Dermis blood vessel endothelial cell (primary cell): ENCODE measurements around the gene MEN1. TPM values are rescaled to one million over a fixed set of nuclear protein-coding genes. Genes with fewer than 3 reads are reported as not detected.
"Not testable (repeated sequence)": the region's sequence is repeated elsewhere in the genome, so short reads cannot be mapped to it uniquely, and the experiment has no call there.

Experiments
- DNase-seq: peaks from one replicate; pipeline ENCODE4 v3.0.0; 2010
- total RNA-seq: library from RNA; depleted of rRNA; stranded (reverse); fragments of >200 nt; gene quantifications from 2 replicates; pipeline ENCODE4 v1.2.3, GENCODE V29; 2014

MEN1 gene
- total RNA-seq, 1 donor from 2014 or later: 20.1 TPM

- DNase-seq: no peak
Observed at GRCh38 chr11:64832467-64833197, 22.3 kb upstream of the MEN1 start.

DNA sequence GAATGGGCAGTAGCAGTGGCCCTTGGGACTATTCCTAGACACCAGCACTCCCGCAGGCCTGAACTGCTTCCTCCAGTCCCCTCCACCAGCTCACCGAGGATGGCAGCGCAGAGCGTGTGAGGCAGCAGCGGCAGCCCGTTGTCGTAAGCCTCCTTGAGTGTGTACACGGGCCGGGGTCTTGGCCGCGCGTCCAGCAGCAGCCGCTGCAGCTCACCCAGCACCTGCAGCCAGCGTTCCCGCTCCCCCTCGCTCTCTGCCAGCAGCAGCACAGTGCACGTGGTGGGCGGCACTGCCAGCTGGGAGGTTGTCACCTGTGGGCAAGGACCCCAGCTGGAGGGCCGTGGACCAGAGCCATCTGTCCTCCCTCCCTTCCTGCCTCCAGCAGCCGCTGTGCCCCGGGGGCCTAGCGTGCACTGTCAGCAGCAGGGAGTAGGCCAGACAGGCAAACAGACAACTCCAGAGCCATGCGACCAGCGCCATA, 21.1 kb upstream of the MEN1 start:
- no peak for DNase-seq

GRCh38 chr11:64829536-64830251, 19.3 kb upstream of the MEN1 start:
- no peak for DNase-seq

GRCh38 chr11:64827451-64827839, 17.1 kb upstream of the MEN1 start:
- no peak for DNase-seq

DNA sequence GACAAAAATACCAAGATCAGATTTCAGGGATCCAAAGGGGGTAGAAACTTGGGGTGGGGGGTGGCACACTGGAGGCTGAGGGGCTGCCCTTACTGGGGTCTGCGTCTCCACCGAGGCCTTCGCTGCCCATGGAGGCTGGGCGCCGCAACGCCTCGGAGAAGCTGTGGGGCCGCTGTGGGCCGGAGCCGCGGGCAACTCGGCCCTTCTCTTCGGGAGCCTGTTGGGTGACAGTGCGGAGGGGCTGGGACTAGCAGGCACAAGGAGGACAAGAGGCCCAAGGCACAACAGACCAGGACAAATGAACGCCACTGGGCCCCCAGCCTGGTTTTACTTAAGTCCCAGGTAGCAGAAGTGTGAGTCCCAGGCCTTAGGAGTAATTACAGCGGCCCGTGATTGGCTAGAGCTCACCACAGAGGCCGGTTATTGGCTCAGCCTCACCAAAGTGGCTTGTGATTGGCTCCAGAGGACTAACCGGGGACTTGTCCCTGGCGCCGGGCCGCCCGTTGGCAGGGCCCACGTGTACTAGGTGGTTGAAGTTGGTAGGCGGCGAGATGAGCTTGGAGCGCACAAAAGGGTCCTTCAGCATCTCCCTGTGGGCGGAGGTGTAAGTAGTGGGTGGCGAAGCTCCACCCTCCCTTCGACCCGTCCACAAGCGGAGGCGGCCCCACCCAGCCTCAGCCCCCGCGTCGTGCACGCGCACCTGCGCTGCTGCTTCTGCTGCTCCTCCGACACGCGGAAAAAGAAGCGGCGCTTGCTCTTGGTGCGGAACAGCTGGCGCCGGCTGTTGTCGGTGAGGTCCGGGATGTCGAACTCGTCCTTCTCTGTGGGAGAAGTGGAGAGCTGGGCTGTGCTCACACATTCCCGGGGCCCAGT, 16.5 kb upstream of the MEN1 start:
- DNase-seq: no peak

- DNase-seq: no peak
Observed at GRCh38 chr11:64826062-64826461, 15.7 kb upstream of the MEN1 start.

DNA sequence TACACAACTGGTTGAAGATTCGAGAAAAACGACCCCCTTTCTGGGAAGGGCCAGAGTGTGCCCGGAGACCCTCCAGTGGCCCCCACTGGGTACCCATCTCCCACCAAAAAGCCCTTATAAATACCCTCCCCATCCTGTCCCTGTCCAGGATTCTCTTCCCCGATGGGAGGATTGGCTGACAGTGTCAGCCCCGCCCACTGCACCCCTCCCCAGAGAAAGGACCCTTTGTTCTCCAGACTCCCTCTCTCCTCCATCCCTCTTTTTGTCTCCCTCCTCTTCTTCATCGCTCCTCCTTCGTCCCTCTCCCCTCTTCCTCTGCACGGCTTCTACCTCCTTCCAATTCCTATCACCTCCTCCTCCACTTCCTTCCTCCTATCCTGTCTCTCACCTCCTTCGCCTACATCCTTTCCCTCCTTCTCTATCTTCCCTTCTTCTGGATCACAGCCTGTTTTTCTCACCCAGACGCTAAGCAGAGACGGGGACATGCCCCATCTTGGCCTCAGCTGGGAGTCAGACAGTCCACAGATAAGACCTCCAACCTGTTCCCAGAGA, 13.3 kb upstream of the MEN1 start:
- DNase-seq: no peak

DNA sequence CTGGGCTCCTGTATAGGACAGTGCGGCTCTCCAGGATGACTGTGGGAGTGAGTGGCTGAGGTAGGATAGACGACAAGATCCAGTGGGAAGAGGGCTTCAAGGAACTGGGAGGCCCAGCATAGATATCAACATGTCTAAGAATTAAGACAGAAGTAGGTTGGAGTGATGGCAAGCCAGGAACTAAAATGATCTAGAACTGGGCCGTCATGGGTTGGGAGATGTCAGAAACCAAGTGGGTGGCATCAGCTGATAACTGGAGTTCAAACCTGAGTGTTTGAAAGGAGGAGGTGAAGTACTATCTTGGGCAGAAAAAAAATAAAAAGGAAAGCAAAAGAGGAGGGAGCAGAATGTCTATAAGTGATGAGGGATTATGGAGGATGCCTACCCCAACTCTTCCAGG, 7.1 kb upstream of the MEN1 start:
- DNase-seq: no peak

DNA sequence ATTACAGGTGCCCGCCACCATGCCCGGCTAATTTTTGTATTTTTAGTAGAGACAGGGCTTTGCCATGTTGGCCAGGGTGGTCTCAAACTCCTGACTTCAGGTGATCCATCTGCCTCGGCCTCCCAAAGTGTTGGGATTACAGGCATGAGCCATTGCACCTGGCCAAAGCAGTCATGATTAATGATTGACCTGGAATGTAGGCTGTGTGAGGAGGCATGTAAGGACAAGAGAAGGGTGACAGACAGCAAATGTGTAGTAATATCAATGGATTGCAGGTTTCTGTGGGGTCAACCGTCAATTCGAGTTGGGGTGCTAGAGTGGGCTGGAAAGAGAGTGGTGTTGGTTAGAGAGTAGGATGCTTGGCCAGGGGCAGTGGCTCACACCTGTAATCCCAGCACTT, 5.1 kb upstream of the MEN1 start:
- not testable (repeated sequence) for DNase-seq

DNA sequence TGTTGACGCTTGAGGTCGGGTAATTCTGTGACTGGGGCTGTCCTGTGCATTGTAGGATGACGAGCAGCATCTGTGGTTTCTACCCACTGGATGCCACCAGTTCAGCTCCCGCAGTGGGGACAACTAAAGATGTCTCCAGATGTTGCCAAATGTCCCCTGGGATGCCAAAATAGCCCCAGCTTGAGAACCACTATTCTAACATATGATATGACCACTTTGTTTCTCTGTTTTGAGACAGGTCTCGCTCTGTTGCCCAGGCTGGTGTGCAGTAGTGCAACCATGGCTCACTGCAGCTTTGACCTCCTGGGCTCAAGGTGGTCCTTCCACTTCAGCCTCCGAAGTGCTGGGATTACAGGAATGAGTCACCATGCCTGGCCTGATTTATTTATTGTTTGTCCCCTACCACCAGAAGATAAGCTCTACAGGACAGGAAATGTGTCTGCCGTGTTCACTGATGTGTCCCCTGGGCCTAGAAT, 4.4 kb upstream of the MEN1 start:
- no peak for DNase-seq

DNA sequence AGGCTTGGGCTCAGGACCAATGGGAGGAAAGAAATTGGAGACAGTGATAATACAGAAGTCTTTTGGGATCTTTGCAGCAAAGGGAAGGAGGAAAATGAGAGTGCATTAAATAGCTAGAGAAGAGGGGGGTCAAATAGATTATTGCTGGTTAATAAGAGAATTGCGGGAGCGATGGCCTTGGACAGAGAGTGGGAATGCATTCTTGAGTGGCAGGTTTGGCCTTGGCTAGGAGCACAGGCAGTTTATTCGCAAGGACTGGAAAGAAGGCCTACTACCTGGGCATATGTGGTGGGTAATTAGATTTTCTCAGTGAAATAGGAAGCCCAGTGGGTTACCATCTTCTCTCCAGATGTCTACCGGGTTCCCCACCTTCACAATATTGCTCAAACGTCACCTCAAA, 3.5 kb upstream of the MEN1 start:
- DNase-seq: no peak

DNA sequence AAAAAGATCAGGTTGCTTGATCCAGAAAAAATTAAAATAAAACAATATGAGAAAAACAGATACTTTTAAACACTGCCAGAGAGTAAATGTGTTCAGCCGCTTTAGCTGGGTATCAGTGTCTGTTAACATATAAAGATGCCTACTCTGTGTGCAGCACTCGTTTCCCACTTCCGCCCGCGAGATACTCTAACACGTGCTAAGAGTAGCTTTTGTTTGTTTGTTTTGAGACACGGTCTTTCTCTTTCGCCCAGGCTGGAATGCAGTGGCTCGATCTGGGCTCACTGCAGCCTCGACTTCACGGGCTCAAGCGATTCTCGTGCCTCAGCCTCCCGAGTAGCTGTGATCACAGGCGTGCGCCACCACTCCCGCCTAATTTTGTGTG, 531 bp upstream of the MEN1 start:
- no peak for DNase-seq

DNA sequence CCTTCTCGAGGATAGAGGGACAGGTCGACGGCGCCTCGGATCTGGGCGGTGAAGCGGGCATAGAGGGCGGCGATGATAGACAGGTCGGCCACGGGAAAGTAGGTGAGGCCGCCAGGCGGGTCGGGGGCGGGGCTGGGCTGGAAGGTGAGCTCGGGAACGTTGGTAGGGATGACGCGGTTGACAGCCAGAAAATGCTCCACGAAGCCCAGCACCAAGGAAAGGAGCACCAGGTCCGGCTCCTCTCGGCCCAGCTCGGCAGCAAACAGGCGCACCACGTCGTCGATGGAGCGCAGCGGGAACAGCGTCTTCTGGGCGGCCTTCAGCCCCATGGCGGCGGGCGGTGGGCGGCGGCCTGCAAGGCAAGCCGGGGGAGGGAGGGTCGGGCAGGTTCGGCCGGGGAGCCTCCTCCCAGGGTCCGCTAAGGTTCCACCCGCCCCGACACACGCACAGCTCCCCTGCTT, 540 bp downstream of the MEN1 start:
- peak; percentile 28 for DNase-seq

DNA sequence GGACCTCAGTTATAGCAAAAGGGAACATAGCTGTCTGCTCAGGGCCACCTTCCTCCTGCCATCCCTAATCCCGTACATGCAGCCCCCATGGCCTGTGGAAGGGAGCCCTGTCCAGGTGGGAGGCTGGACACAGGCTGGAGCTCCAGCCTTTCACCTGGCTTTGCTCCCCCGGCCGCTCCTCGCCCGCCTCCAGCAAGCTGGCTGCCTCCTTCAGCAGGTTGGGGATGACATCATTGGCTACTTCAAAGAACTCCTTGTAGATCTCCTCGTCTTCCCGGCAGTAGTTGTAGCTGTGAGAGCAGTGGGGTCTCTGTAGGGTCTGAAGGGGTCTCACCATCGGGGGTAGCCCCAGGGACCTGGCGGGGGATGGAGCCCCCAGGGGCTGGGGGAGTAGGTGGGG, 4.9 kb downstream of the MEN1 start:
- DNase-seq: no peak

DNA sequence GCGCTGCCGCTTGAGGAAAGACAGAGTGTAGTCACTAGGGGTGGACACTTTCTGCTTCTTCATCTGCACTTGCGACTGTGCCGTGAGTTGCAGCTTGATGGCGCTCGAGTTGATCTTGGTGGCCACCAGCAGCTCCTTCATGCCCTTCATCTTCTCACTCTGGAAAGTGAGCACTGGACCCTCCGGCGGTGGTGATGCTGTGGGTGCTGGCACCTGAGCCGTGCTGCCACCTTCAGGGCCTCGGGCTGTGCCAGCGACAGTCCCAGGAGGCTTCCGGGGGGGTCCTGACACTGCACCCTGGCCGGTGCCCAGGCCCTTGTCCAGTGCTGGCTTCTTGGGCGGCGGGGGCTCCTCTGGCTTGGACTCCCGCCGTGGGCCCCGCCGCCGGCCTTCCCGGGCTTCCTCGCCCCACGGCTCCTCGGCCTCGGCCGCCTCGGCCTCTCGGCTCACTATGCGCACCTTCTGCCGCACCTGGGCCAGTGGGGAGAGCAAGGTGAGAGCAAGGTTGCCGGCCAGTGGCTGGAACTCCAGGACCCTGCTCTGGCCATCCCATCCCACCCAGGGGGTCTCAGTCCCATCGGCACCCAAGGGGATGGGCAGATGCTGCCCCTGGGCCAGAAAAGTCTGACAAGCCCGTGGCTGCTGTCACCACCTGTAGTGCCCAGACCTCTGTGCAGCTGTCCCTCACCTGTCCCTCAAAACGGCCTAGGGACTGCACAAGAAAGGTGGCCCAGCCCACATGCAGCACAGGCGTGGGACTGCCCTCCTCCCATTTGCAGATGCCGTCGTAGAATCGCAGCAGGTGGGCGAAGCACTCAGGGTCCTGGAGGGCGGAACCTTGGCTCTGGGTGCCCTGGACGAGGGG, 5.8 kb downstream of the MEN1 start:
- DNase-seq: no peak

DNA sequence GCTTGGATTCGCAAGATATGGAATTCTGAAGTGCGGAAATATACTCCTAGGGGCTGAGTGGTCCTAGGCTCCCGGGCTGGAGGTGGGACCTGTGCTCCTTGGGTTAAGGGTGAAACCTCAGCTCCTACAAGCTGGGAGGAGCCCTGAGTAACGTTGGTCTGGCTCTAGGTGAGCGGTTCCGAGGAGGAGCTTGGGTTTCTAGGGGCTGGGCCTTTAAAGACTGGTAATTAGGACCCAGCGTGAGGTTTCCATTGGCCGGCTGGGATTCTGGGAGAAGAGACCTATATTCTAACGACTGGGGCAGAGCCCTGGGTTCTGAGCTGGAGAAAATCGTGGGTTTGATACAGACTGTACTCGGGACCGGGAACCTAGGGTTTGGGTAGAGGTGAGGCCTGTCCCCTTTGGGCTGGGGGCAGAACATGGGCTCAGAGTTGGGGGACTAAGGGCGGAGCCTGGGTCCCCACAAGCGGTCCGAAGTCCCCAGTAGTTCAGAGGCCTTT, 6.5 kb downstream of the MEN1 start:
- DNase-seq: no peak

DNA sequence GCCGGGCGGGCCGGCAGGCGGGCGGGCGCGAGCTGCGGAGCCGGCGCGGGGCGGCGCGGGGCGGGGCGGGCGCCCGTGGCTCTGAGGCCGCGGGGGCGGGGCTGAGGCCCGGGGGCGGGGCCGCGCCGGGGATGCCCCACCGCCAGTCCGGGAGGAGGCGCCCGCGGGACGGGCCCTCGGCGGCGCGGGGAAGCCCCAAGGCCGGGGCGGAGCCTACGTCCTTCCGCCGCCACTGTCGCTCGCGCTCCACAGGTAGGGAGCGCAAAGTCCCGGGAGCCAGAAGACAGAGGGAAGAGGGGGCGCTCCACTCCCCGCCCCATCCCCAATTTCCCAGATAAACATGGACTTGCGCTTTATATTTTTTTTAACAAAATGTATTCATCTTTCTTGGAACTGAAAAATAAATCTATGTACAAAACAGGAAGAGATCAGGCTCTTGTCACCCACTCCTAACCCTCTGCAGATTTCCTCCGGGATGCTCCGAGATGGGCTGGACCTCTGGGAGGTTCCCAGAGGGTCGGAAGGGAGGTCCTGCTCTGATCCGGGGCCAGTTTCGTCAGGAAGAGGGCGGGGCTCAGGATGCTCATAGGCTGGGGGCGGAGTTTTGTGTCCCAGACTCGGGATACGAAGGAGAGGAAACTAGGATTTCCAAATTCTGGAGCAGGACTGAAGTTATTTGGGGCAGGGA, 7.0 kb downstream of the MEN1 start, which contains the start of gene MAP4K2:
TSS of gene MAP4K2 (minus strand) at position 57 of the 688 bp plus-strand sequence. CDS start 65 bp downstream, outside the sequence.
- DNase-seq: peak; percentile 79

DNA sequence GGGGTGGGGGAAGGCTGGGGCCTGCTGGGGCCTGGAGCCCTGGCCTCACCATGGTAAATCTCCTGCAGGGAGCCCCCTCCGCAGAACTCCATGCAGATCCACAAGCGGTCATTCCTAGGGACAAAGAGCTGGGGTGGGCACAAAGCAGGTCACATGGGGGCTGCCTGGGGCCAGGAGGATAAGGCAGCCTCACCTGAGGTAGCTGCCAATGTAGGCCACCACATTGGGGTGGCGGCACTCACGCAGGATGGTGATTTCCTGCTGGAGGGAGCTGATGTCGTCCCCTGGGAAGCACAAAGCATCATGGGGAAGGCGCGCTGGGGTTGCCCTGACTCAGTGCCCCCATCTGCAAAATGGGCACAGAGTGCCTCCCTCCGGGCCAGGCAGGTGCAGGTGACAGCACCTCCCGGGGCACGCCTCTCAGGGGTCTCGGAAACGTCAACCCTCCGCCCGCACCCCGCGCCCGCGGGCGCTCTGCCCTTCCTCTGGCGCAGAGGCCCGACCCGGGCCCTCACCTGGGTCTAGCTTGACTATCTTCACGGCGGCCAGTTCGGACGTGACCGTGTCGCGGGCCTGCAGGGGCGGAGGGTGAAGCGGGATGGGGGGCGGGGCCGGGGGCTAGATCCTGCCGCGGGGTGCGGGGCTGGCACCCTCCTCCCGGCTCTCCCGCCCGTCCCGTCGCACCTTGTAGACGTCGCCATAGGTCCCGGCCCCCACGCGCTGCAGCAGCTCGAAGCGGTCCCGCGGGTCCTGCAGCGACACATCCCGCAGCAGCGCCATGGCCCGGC, 7.8 kb downstream of the MEN1 start:
- DNase-seq: no peak

- peak; percentile 58 for DNase-seq
Observed at GRCh38 chr11:64801561-64802369, 8.6 kb downstream of the MEN1 start.
